Testis (tissue), 3 donors: Measurements from ENCODE around the gene VASH1. TPM values are rescaled to one million over a fixed set of nuclear protein-coding genes. Genes with fewer than 3 reads are reported as not detected.

ENCODE experiments used
- DNase-seq: peaks from one replicate; pipeline ENCODE4 v3.0.0-alpha.2; 2019
- H3K27ac ChIP-seq, 2 donors: fragments of 200-600 bp; sonication (generic); one replicate each; pipeline ENCODE4 v1.5.1; 2019
- H3K27me3 ChIP-seq: fragments of 200-600 bp; sonication (generic); one replicate; pipeline ENCODE4 v1.5.1; 2019
- H3K36me3 ChIP-seq: fragments of 200-600 bp; sonication (generic); one replicate; pipeline ENCODE4 v1.5.1; 2017; ENCODE audit warnings: low read depth; ENCODE audit errors: missing control alignments
- H3K4me1 ChIP-seq: fragments of 200-600 bp; sonication (generic); one replicate; pipeline ENCODE4 v1.5.1; 2019
- H3K4me3 ChIP-seq, 2 donors: fragments of 200-600 bp; sonication (generic); one replicate each; pipeline ENCODE4 v1.5.1; 2017 to 2019
- H3K9me3 ChIP-seq: fragments of 200-600 bp; sonication (generic); one replicate; pipeline ENCODE4 v1.5.1; 2017
- CTCF ChIP-seq, 3 experiments: fragments of 450-650 bp in 2 of 3; fragments of 200-600 bp in 1 of 3; sonication (generic) in 1 of 3; IDR thresholded peaks; one replicate each; pipeline ENCODE4 v1.5.1; 2016 to 2019; ENCODE audit warnings: antibody characterized with exemption in 3 of 3, mild to moderate bottlenecking in 2 of 3, moderate library complexity in 1 of 3
- POLR2A ChIP-seq: fragments of 450-650 bp; IDR thresholded peaks from one replicate; pipeline ENCODE4 v1.6.1; 2017; ENCODE audit warnings: antibody characterized with exemption, mild to moderate bottlenecking, moderate library complexity
- WGBS, 2 donors: methylation state at CpG; one replicate each; pipeline ENCODE4 v1.1.5; 2018; 5-methylcytosine and 5-hydroxymethylcytosine counted together
- intact Hi-C: fragments of 100-400 bp; cut with DNase I; formaldehyde crosslinking; loops from one replicate; pipeline ENCODE4 v1.15.1; 2023; ENCODE audit warnings: low total_unique reads
- polyA plus RNA-seq: library from polyadenylated mRNA; stranded (reverse); fragments of 350-450 nt; fragmentation: Illumina TruSeq; extraction: RNeasy Lipid Tissue Mini Kit (QIAGEN cat#74804); gene quantifications from one replicate; pipeline ENCODE4 v1.2.3, GENCODE V29; 2014; ENCODE audit warnings: low read depth, low replicate concordance; ENCODE audit not compliant: insufficient read depth
- total RNA-seq, 2 donors: library from RNA; depleted of rRNA; stranded (reverse); fragments of >200 nt; gene quantifications; one replicate each; pipeline ENCODE4 v1.2.3, GENCODE V29; 2016

Gene VASH1
- total and polyA plus RNA-seq, 3 donors from 2014 or later, result 26.6 to 32.0 (median 31.7) TPM

GRCh38 chr14:76780360-76780759 is 19.1 kb downstream of the VASH1 start:
- Histone ChIP-seq H3K27ac (no peak overlapping the region), H3K27me3 (no peaks in the 10 kb centered on the region), H3K9me3 (no peaks in the 10 kb centered on the region), H3K4me1 (peaks cover 19% of the 10 kb centered on the region), H3K4me3 (no peak overlapping the region), H3K36me3 (no peaks in the 10 kb centered on the region)
- TF ChIP-seq CTCF (IDR thresholded peaks at IDR 0.05), result no peak
- no peak for TF ChIP-seq POLR2A
- DNase-seq, result no peak
- intact Hi-C loops, result loop anchor here (5.0 kb wide), 1 partner anchor 68 kb away; no protein-coding TSS in a partner anchor
- WGBS, 2 donors, result 50 to 69% methylated on average over 5 of the region's 5 CpGs

- intact Hi-C loops, result loop anchor here (5.0 kb wide), 1 partner anchor 69 kb away; no protein-coding TSS in a partner anchor
- H3K36me3 ChIP-seq, result no peaks in the 10 kb centered on the region
- H3K27ac ChIP-seq, result peak overlapping the region; percentile 15 to 59
- DNase-seq, result peak; percentile 54
- TF ChIP-seq CTCF (IDR thresholded peaks at IDR 0.05), result no peak
- TF ChIP-seq POLR2A, result no peak
- no peak overlapping the region for H3K4me3 ChIP-seq
- WGBS, 2 donors, result 58 to 63% methylated on average over 5 to 11 of the region's 11 CpGs
- H3K27me3 ChIP-seq, result no peaks in the 10 kb centered on the region
- no peaks in the 10 kb centered on the region for H3K9me3 ChIP-seq
- peaks cover 19% of the 10 kb centered on the region for H3K4me1 ChIP-seq
Measured at GRCh38 chr14:76780875-76781647, 19.8 kb downstream of the VASH1 start.

- TF ChIP-seq CTCF (IDR thresholded peaks at IDR 0.05) (no peak), POLR2A (no peak)
- H3K27me3 ChIP-seq, result no peaks in the 10 kb centered on the region
- no peaks in the 10 kb centered on the region for H3K9me3 ChIP-seq
- no peak overlapping the region for H3K4me3 ChIP-seq
- H3K4me1 ChIP-seq, result peaks cover 19% of the 10 kb centered on the region
- 52 to 94% methylated on average over 2 of the region's 2 CpGs for WGBS, 2 donors
- H3K36me3 ChIP-seq, result no peaks in the 10 kb centered on the region
- intact Hi-C loops, result loop anchor here (5.0 kb wide), 1 partner anchor 69 kb away; no protein-coding TSS in a partner anchor
- peak overlapping the region; percentile 15 to 59 for H3K27ac ChIP-seq
- DNase-seq, result no peak
Measured at GRCh38 chr14:76781648-76782051, 20.4 kb downstream of the VASH1 start.

GRCh38 chr14:76782115-76782884 is 21.0 kb downstream of the VASH1 start:
- no peaks in the 10 kb centered on the region for H3K36me3 ChIP-seq
- no peak overlapping the region for H3K4me3 ChIP-seq
- 67 to 80% methylated on average over 8 to 10 of the region's 10 CpGs for WGBS, 2 donors
- H3K4me1 ChIP-seq, result peaks cover 19% of the 10 kb centered on the region
- intact Hi-C loops, result loop anchor here (5.0 kb wide), 1 partner anchor 70 kb away; no protein-coding TSS in a partner anchor
- H3K9me3 ChIP-seq, result no peaks in the 10 kb centered on the region
- TF ChIP-seq POLR2A (no peak), CTCF (IDR thresholded peaks at IDR 0.05) (no peak)
- H3K27me3 ChIP-seq, result no peaks in the 10 kb centered on the region
- peak overlapping the region in 1 of 2 donors; percentile 5 for H3K27ac ChIP-seq
- DNase-seq, result no peak
